GM23338 (cell line): Measurements from ENCODE around the gene SIL1. TPM values are rescaled to one million over a fixed set of nuclear protein-coding genes. Genes with fewer than 3 reads are reported as not detected.

ENCODE experiments used
- ATAC-seq: fragments of 200-7000 bp; cut with Tn5 transposase; 3 replicates; pipeline ENCODE4 v1.9.1; 2020
- DNase-seq: peaks from one replicate; pipeline ENCODE4 v3.0.0-alpha.2; 2015; ENCODE audit warnings: low spot score
- H2AFZ ChIP-seq: fragments of 200-600 bp; sonication (generic); 2 replicates; pipeline ENCODE4 v1.8.0; 2016; ENCODE audit warnings: antibody characterized with exemption, mild to moderate bottlenecking, moderate library complexity
- H3F3A ChIP-seq: fragments of 200-600 bp; sonication (generic); replicated peaks from 2 replicates; pipeline ENCODE4 v1.8.0; 2017; ENCODE audit warnings: antibody characterized with exemption, mixed run types, low read depth
- H3K27ac ChIP-seq: fragments of 200-600 bp; sonication (generic); 2 replicates; pipeline ENCODE4 v1.6.1; 2016; ENCODE audit warnings: low read depth
- H3K27me3 ChIP-seq: fragments of 200-600 bp; sonication (generic); 2 replicates; pipeline ENCODE4 v1.8.0; 2016; ENCODE audit warnings: mild to moderate bottlenecking, mixed run types, moderate library complexity; ENCODE audit not compliant: insufficient read depth
- H3K36me3 ChIP-seq: fragments of 200-600 bp; sonication (generic); 2 replicates; pipeline ENCODE4 v1.8.0; 2016; ENCODE audit warnings: mild to moderate bottlenecking; ENCODE audit not compliant: insufficient read depth
- H3K4me1 ChIP-seq: fragments of 200-600 bp; sonication (generic); 2 replicates; pipeline ENCODE4 v1.8.0; 2016; ENCODE audit warnings: mild to moderate bottlenecking, moderate library complexity; ENCODE audit not compliant: insufficient read depth
- H3K4me2 ChIP-seq: fragments of 200-600 bp; sonication (generic); 2 replicates; pipeline ENCODE4 v1.7.1; 2017; ENCODE audit warnings: mixed run types
- H3K4me3 ChIP-seq: fragments of 200-600 bp; sonication (generic); 2 replicates; pipeline ENCODE4 v1.6.1; 2016; ENCODE audit warnings: mixed run types
- H3K79me2 ChIP-seq: fragments of 200-600 bp; sonication (generic); replicated peaks from 2 replicates; pipeline ENCODE4 v1.8.0; 2017; ENCODE audit warnings: mild to moderate bottlenecking; ENCODE audit not compliant: insufficient read depth
- H3K9me2 ChIP-seq: fragments of 200-600 bp; sonication (generic); 2 replicates; pipeline ENCODE4 v1.8.0; 2017; ENCODE audit not compliant: insufficient read depth
- H4K20me1 ChIP-seq: fragments of 200-600 bp; sonication (generic); replicated peaks from 2 replicates; pipeline ENCODE4 v1.8.0; 2017; ENCODE audit warnings: mild to moderate bottlenecking; ENCODE audit not compliant: insufficient read depth
- H3K27ac Mint-ChIP-seq: 2 replicates; pipeline ENCODE4 v1.8.0; 2020; ENCODE audit warnings: inconsistent platforms, mild to moderate bottlenecking, moderate library complexity, mixed read lengths
- H3K27me3 Mint-ChIP-seq: 3 replicates; pipeline ENCODE4 v1.8.0; 2022; ENCODE audit warnings: low read depth, mild to moderate bottlenecking, moderate library complexity, mixed read lengths, inconsistent platforms; ENCODE audit not compliant: insufficient read depth, poor library complexity
- H3K36me3 Mint-ChIP-seq: 3 replicates; pipeline ENCODE4 v1.8.0; 2021; ENCODE audit warnings: low read depth, mild to moderate bottlenecking, inconsistent platforms, moderate library complexity, mixed read lengths
- H3K4me1 Mint-ChIP-seq: 3 replicates; pipeline ENCODE4 v1.8.0; 2020; ENCODE audit warnings: mild to moderate bottlenecking, inconsistent platforms, mixed read lengths
- H3K4me3 Mint-ChIP-seq: 3 replicates; pipeline ENCODE4 v1.8.0; 2021; ENCODE audit warnings: moderate library complexity, mild to moderate bottlenecking, inconsistent platforms, mixed read lengths
- H3K9me3 Mint-ChIP-seq: 3 replicates; pipeline ENCODE4 v1.8.0; 2020; ENCODE audit warnings: moderate library complexity, mild to moderate bottlenecking, inconsistent platforms, mixed read lengths
- CREB1 ChIP-seq: fragments of 250-450 bp; sonication (Bioruptor Pico); IDR thresholded peaks from 2 replicates; pipeline ENCODE4 v1.5.0; 2020; ENCODE audit warnings: low read depth, mild to moderate bottlenecking, moderate library complexity
- EZH2 ChIP-seq: fragments of 200-600 bp; sonication (generic); IDR thresholded peaks from one replicate; pipeline ENCODE4 v1.8.0; 2017; ENCODE audit warnings: antibody characterized with exemption, mild to moderate bottlenecking, low read depth; ENCODE audit not compliant: unreplicated experiment
- JUNB ChIP-seq: IDR thresholded peaks from one replicate; pipeline ENCODE4 v1.6.1; 2016; ENCODE audit warnings: antibody characterized with exemption; ENCODE audit not compliant: unreplicated experiment
- ZNF114 ChIP-seq: fragments of 250-450 bp; sonication (Bioruptor Pico); IDR thresholded peaks from 2 replicates; pipeline ENCODE4 v1.5.0; 2020; ENCODE audit warnings: mild to moderate bottlenecking, moderate library complexity
- ZNF331 ChIP-seq: fragments of 250-450 bp; sonication (Bioruptor Pico); IDR thresholded peaks from 2 replicates; pipeline ENCODE4 v1.5.0; 2020; ENCODE audit warnings: low read depth, mild to moderate bottlenecking, moderate library complexity
- polyA plus RNA-seq: library from polyadenylated mRNA; unstranded; fragments of >200 nt; fragmentation: Nextera tagmentation; extraction: Ambion mirVana; gene quantifications from 2 replicates; pipeline ENCODE4 v1.2.1, GENCODE V29; 2016
- total RNA-seq: library from RNA; depleted of rRNA; stranded (reverse); fragments of >200 nt; shearing (Covaris generic); gene quantifications from 2 replicates; pipeline ENCODE4 v1.2.3, GENCODE V29; 2014
- TF ChIP-seq, protein P1 (sequence below), 2 experiments: fragments of 200-600 bp in 1 of 2; sonication (generic) in 1 of 2; conservative IDR thresholded peaks; 2 replicates each; pipeline versions ENCODE4 v1.5.1 to v1.6.1; 2016 to 2017; ENCODE audit warnings: antibody characterized with exemption in 2 of 2, low read depth in 2 of 2, mild to moderate bottlenecking in 2 of 2, moderate library complexity in 1 of 2
- TF ChIP-seq, protein P2 (sequence below): IDR thresholded peaks from one replicate; pipeline ENCODE4 v1.6.1; 2018; ENCODE audit warnings: antibody characterized with exemption; ENCODE audit not compliant: unreplicated experiment

SIL1 gene
- total and polyA plus RNA-seq, 2 experiments from 2014 or later, result 5.5 to 5.9 TPM

DNA sequence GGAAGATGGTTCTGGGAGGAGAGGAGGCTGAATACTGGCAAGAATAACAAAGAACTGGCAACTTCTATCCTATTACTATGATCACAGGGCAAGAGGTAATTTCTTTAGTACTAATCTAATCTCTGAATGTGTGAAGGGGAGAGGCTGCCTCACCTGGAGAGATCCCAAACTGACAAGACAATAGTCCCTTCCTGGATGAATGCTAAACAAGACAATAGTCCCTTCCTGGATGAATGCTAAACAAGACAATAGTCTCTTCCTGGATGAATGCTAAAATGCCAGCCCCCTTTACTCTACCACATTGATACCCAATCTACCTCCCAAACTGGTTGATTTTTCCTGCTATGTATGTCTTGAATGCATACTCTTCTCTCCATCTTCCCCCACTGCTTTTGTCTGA is 145.2 kb downstream of the SIL1 start:
- DNase-seq (peak; percentile 51), ATAC-seq (peak; percentile 91)
- peaks cover 8% of the 10 kb centered on the region for H3K36me3 Mint-ChIP-seq
- peaks cover 6% of the 10 kb centered on the region for H3K27me3 Mint-ChIP-seq
- H3K27ac Mint-ChIP-seq, result no peak overlapping the region
- Histone ChIP-seq H3K4me3 (no peak overlapping the region), H4K20me1 (no peaks in the 10 kb centered on the region), H2AFZ (no peak overlapping the region), H3K9me2 (no peaks in the 10 kb centered on the region; the same call in none of the 2 replicates), H3K27ac (no peak overlapping the region), H3K4me1 (peaks cover 29% of the 10 kb centered on the region), H3F3A (no peaks in the 10 kb centered on the region), H3K4me2 (peak overlapping the region; percentile 24; the same call in 1 of the 2 replicates), H3K79me2 (no peaks in the 10 kb centered on the region), H3K36me3 (no peaks in the 10 kb centered on the region), H3K27me3 (no peaks in the 10 kb centered on the region)
- peaks cover 28% of the 10 kb centered on the region for H3K4me1 Mint-ChIP-seq
- no peak for TF ChIP-seq CREB1
- TF ChIP-seq, protein P1, sequence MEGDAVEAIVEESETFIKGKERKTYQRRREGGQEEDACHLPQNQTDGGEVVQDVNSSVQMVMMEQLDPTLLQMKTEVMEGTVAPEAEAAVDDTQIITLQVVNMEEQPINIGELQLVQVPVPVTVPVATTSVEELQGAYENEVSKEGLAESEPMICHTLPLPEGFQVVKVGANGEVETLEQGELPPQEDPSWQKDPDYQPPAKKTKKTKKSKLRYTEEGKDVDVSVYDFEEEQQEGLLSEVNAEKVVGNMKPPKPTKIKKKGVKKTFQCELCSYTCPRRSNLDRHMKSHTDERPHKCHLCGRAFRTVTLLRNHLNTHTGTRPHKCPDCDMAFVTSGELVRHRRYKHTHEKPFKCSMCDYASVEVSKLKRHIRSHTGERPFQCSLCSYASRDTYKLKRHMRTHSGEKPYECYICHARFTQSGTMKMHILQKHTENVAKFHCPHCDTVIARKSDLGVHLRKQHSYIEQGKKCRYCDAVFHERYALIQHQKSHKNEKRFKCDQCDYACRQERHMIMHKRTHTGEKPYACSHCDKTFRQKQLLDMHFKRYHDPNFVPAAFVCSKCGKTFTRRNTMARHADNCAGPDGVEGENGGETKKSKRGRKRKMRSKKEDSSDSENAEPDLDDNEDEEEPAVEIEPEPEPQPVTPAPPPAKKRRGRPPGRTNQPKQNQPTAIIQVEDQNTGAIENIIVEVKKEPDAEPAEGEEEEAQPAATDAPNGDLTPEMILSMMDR (conservative IDR thresholded peaks at IDR 0.05; ENCODE audit: low read depth in 2 of 2), result 0 out of 4 replicates have a peak, but pooled peaks of 1 of the 2 experiments have one; percentile 2
- no peak overlapping the region for H3K4me3 Mint-ChIP-seq
- peaks cover 12% of the 10 kb centered on the region for H3K9me3 Mint-ChIP-seq

DNA sequence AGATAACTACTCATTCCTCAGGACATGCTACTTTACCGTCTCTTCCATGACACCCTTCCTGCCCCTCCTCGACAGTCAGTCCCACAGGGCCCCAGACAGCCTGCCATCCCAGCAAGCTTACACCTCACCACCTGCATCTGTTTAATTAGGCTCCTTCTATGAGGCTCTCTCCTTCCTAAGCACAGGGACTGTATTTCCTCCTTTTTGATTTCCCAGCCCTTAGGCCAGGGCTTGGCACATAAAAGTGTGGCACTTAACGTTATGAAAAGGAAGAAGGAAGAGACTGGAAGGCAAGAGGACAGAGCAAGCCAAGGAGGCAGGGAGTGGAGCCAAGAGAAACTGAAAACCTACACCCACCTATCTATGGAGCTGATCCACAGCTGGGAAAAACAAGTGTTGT is 146.8 kb downstream of the SIL1 start:
- Mint-ChIP-seq H3K9me3 (peaks cover 8% of the 10 kb centered on the region), H3K27me3 (peaks cover 6% of the 10 kb centered on the region), H3K4me1 (peaks cover 28% of the 10 kb centered on the region), H3K27ac (peak overlapping the region; percentile 4; the same call in 1 of the 2 replicates), H3K4me3 (no peak overlapping the region), H3K36me3 (peaks cover 8% of the 10 kb centered on the region)
- H3F3A ChIP-seq, result no peaks in the 10 kb centered on the region
- H2AFZ ChIP-seq, result peak overlapping the region; percentile 1; the same call in 1 of the 2 replicates
- H3K9me2 ChIP-seq, result no peaks in the 10 kb centered on the region; the same call in none of the 2 replicates
- ATAC-seq (peak; percentile 36; the same call in 2 of the 3 replicates), DNase-seq (no peak)
- no peaks in the 10 kb centered on the region for H3K79me2 ChIP-seq
- H3K27ac ChIP-seq, result no peak overlapping the region
- H3K36me3 ChIP-seq, result no peaks in the 10 kb centered on the region
- no peak overlapping the region for H3K4me2 ChIP-seq
- H3K27me3 ChIP-seq, result no peaks in the 10 kb centered on the region
- H3K4me1 ChIP-seq, result peaks cover 29% of the 10 kb centered on the region
- no peaks in the 10 kb centered on the region for H4K20me1 ChIP-seq
- H3K4me3 ChIP-seq, result no peak overlapping the region
- TF ChIP-seq ZNF331 (CRISPR knock-in tag) (no peak), ZNF114 (CRISPR knock-in tag) (no peak), JUNB (no peak), EZH2 (no peak)
- TF ChIP-seq, protein P1 (conservative IDR thresholded peaks at IDR 0.05; ENCODE audit: low read depth in 2 of 2), result no peak
- TF ChIP-seq, protein P2, sequence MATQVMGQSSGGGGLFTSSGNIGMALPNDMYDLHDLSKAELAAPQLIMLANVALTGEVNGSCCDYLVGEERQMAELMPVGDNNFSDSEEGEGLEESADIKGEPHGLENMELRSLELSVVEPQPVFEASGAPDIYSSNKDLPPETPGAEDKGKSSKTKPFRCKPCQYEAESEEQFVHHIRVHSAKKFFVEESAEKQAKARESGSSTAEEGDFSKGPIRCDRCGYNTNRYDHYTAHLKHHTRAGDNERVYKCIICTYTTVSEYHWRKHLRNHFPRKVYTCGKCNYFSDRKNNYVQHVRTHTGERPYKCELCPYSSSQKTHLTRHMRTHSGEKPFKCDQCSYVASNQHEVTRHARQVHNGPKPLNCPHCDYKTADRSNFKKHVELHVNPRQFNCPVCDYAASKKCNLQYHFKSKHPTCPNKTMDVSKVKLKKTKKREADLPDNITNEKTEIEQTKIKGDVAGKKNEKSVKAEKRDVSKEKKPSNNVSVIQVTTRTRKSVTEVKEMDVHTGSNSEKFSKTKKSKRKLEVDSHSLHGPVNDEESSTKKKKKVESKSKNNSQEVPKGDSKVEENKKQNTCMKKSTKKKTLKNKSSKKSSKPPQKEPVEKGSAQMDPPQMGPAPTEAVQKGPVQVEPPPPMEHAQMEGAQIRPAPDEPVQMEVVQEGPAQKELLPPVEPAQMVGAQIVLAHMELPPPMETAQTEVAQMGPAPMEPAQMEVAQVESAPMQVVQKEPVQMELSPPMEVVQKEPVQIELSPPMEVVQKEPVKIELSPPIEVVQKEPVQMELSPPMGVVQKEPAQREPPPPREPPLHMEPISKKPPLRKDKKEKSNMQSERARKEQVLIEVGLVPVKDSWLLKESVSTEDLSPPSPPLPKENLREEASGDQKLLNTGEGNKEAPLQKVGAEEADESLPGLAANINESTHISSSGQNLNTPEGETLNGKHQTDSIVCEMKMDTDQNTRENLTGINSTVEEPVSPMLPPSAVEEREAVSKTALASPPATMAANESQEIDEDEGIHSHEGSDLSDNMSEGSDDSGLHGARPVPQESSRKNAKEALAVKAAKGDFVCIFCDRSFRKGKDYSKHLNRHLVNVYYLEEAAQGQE, result no peak
